ENCODE data around the gene PREP. TPM values are rescaled to one million over a fixed set of nuclear protein-coding genes. Genes with fewer than 3 reads are reported as not detected.
"Not testable (repeated sequence)": the region's sequence is repeated elsewhere in the genome, so short reads cannot be mapped to it uniquely, and the experiment has no call there.

Gene PREP
- total RNA-seq, 2 experiments from 2014 or later, result 42.3 to 49.0 TPM

DNA sequence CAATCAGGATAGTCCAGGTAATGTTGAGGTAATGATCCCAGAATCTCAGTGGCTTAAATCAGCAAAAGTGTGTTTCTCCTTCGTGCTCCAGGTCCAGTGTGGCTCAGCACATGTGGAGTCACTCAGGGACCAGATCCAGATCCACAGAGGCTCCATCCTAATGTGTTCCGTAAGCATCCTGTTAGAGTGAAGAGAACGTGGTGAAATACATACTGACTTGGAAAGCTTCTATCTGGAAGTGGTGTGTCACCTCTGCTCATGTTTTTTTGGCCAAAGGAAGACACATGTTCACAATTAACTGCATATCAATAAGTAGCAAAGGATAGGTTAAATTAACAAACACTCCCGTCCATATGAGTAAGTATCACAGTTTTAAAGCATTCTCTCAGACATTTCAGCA is 26.8 kb upstream of the PREP start:
- intact Hi-C loops (cut with DNase I, micrococcal nuclease), result loop anchor here (2.0 to 5.0 kb wide), 3 partner anchors 303 to 871 kb away; no protein-coding TSS in a partner anchor
- Mint-ChIP-seq H3K4me3 (no peak overlapping the region), H3K27me3 (peaks cover 3% of the 10 kb centered on the region), H3K36me3 (ENCODE audit: low read depth) (no peaks in the 10 kb centered on the region), H3K4me1 (no peaks in the 10 kb centered on the region), H3K27ac (no peak overlapping the region), H3K9me3 (ENCODE audit: low read depth) (no peaks in the 10 kb centered on the region)
- ChIA-PET CTCF (interaction anchor here (0.7 to 2.9 kb wide), 3 partner anchors 29 to 1199 kb away, joined by 3 to 11 read pairs (median 6); no protein-coding TSS in a partner anchor), POLR2A (no interaction called here)
- DNase-seq (no peak), ATAC-seq (no peak)

GRCh38 chr6:105428342-105428957 is 25.6 kb upstream of the PREP start:
- intact Hi-C loops (cut with DNase I, micrococcal nuclease), result no loop called here
- DNase-seq, result no peak
- no peak overlapping the region for H3K27ac Mint-ChIP-seq
- peaks cover 2% of the 10 kb centered on the region for H3K27me3 Mint-ChIP-seq
- ChIA-PET CTCF (no interaction called here), POLR2A (no interaction called here)
- no peaks in the 10 kb centered on the region for H3K9me3 Mint-ChIP-seq (ENCODE audit: low read depth)
- no peaks in the 10 kb centered on the region for H3K36me3 Mint-ChIP-seq (ENCODE audit: low read depth)
- ATAC-seq, result no peak
- no peaks in the 10 kb centered on the region for H3K4me1 Mint-ChIP-seq
- no peak overlapping the region for H3K4me3 Mint-ChIP-seq

- no peak overlapping the region for H3K27ac Mint-ChIP-seq
These were observed 21.4 kb upstream of the PREP start for GRCh38 chr6:105424175-105424783.

GRCh38 chr6:105416971-105417370 is 14.1 kb upstream of the PREP start:
- H3K27ac Mint-ChIP-seq; H3K4me1 Mint-ChIP-seq; DNase-seq; CTCF ChIA-PET; POLR2A ChIA-PET; intact Hi-C loops (cut with DNase I, micrococcal nuclease); H3K36me3 Mint-ChIP-seq (ENCODE audit: low read depth); H3K4me3 Mint-ChIP-seq; ATAC-seq: not testable (repeated sequence)
- peaks cover 28% of the 10 kb centered on the region for H3K27me3 Mint-ChIP-seq
- H3K9me3 Mint-ChIP-seq (ENCODE audit: low read depth), result peaks cover 24% of the 10 kb centered on the region

More at GRCh38 chr6:105424175-105424783, 21.4 kb upstream of the PREP start:
- ATAC-seq (peak; percentile 80), DNase-seq (peak; percentile 75)
- CTCF ChIA-PET, result interaction anchor here (1.1 to 2.1 kb wide), 3 partner anchors 8 to 337 kb away, joined by 5 to 20 read pairs (median 9); no protein-coding TSS in a partner anchor
- intact Hi-C loops (cut with DNase I, micrococcal nuclease), result loop anchor here (1.0 kb wide), 1 partner anchor 337 kb away; no protein-coding TSS in a partner anchor
- H3K36me3 Mint-ChIP-seq (ENCODE audit: low read depth), result no peaks in the 10 kb centered on the region
- H3K4me1 Mint-ChIP-seq, result no peaks in the 10 kb centered on the region
- no peak overlapping the region for H3K4me3 Mint-ChIP-seq
- peaks cover under 1% of the 10 kb centered on the region for H3K9me3 Mint-ChIP-seq (ENCODE audit: low read depth)
- H3K27me3 Mint-ChIP-seq, result no peaks in the 10 kb centered on the region
- POLR2A ChIA-PET, result no interaction called here

GRCh38 chr6:105409734-105410133 is 6.9 kb upstream of the PREP start:
- CTCF ChIA-PET, result interaction anchor here (1.3 kb wide), 1 partner anchor 13 kb away, joined by 4 read pairs; no protein-coding TSS in a partner anchor
- H3K27me3 Mint-ChIP-seq, result peaks cover 39% of the 10 kb centered on the region
- DNase-seq, result no peak
- no peak overlapping the region for H3K4me3 Mint-ChIP-seq
- H3K36me3 Mint-ChIP-seq (ENCODE audit: low read depth), result no peaks in the 10 kb centered on the region
- POLR2A ChIA-PET, result no interaction called here
- no peak for ATAC-seq
- intact Hi-C loops (cut with DNase I, micrococcal nuclease), result loop anchor here in 1 of 2 experiments (10.0 kb wide), 1 partner anchor 465 kb away; no protein-coding TSS in a partner anchor
- H3K9me3 Mint-ChIP-seq (ENCODE audit: low read depth), result peaks cover 3% of the 10 kb centered on the region
- no peak overlapping the region for H3K27ac Mint-ChIP-seq
- H3K4me1 Mint-ChIP-seq, result peaks cover 7% of the 10 kb centered on the region

GRCh38 chr6:105402090-105402938 is 568 bp downstream of the PREP start:
- CTCF ChIA-PET, result interaction anchor here (0.6 to 2.0 kb wide), 18 partner anchors 9 to 965 kb away, joined by 3 to 6 read pairs (median 4); no protein-coding TSS in a partner anchor
- H3K36me3 Mint-ChIP-seq (ENCODE audit: low read depth), result peaks cover 3% of the 10 kb centered on the region
- DNase-seq, result peak; percentile 53
- peak; percentile 55 for ATAC-seq
- peaks cover 66% of the 10 kb centered on the region for H3K4me1 Mint-ChIP-seq
- H3K27ac Mint-ChIP-seq, result peak overlapping the region; percentile 86
- no peaks in the 10 kb centered on the region for H3K9me3 Mint-ChIP-seq (ENCODE audit: low read depth)
- POLR2A ChIA-PET, result interaction anchor here (0.6 to 0.7 kb wide), 2 partner anchors 99 to 276 kb away, joined by 3 to 4 read pairs; no protein-coding TSS in a partner anchor
- H3K4me3 Mint-ChIP-seq, result peak overlapping the region; percentile 85
- intact Hi-C loops (cut with DNase I, micrococcal nuclease), result loop anchor here (2.0 to 10.0 kb wide), 5 partner anchors 85 to 1225 kb away; partner anchors contain the start of genes QRSL1 (in 1 of the 2) and RTN4IP1 (in 1 of the 2)
- peaks cover 2% of the 10 kb centered on the region for H3K27me3 Mint-ChIP-seq

DNA sequence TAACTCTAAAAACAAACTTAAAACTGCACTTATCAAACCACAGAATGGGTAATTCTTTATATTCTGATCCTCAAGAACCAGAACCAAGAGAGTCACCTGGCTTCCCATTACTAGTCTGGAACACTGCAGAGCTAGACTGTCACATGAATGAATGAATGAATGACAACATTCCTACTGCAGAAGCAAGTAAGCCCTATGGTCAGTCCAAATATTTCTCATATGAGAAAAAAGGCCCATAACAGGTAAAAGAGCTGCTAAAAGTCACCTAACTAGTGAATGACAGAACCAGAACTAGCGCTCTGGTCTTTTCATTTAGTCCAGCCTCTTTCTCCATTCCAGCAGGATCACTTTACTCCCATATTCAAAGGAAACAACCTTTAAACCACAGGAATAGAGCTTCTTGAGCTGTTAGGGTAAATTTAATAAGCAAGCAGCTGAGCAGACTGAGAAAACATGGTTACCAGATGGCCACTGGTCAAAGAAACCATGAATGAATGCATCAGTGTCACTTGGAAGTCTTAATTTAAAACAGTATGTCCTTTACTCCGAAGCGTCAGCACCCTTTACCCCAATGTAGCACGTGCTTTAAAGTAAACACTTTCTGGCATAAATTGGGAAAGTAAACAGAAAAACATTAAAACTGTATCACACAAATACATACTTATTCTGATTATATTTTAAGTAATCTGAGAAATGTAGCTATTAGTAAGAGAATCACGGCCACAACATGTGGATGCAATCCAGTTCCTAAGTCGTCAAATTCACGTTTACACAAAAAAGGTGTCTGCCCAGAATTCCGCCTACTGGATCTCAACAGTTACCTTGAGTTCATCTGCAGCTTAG is 1.4 kb downstream of the PREP start:
- Mint-ChIP-seq H3K36me3 (ENCODE audit: low read depth) (peaks cover 3% of the 10 kb centered on the region), H3K9me3 (ENCODE audit: low read depth) (no peaks in the 10 kb centered on the region), H3K4me1 (peaks cover 66% of the 10 kb centered on the region), H3K27me3 (no peaks in the 10 kb centered on the region), H3K27ac (peak overlapping the region; percentile 86), H3K4me3 (peak overlapping the region; percentile 85)
- CTCF ChIA-PET, result interaction anchor here (0.7 to 2.0 kb wide), 2 partner anchors 38 to 314 kb away, joined by 3 to 6 read pairs; no protein-coding TSS in a partner anchor
- POLR2A ChIA-PET, result interaction anchor here (0.7 kb wide), 1 partner anchor 275 kb away, joined by 4 read pairs; no protein-coding TSS in a partner anchor
- DNase-seq, result no peak
- intact Hi-C loops (cut with DNase I, micrococcal nuclease), result loop anchor here (2.0 to 10.0 kb wide), 5 partner anchors 84 to 1226 kb away; partner anchors contain the start of genes QRSL1 (in 1 of the 2) and RTN4IP1 (in 1 of the 2)
- ATAC-seq, result no peak

DNA sequence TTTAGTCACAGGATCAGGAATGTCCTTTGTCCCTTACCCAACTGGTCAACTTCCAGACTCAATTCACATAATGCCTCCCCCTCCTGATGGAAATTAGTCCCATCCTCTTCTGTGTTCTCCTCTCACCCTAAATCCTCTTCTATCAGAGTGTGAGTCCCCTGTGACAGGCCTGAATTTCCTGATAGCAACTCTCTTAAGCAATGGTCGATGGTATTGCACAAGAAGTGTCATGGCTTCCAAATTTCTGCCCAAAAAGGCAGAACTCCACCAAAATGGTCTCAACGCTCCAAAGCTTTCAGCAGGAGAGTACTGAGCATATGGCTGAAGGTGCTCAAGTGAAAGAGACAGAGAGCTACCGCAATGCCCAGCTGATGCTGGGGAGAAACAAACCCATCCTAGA is 2.4 kb downstream of the PREP start:
- intact Hi-C loops (cut with DNase I, micrococcal nuclease), result loop anchor here (5.0 to 10.0 kb wide), 4 partner anchors 83 to 1227 kb away; partner anchors contain the start of genes QRSL1 (in 1 of the 2) and RTN4IP1 (in 1 of the 2)
- Mint-ChIP-seq H3K27me3 (no peaks in the 10 kb centered on the region), H3K36me3 (ENCODE audit: low read depth) (peaks cover 13% of the 10 kb centered on the region), H3K4me3 (no peak overlapping the region), H3K4me1 (peaks cover 66% of the 10 kb centered on the region), H3K9me3 (ENCODE audit: low read depth) (no peaks in the 10 kb centered on the region), H3K27ac (no peak overlapping the region)
- no peak for DNase-seq
- ChIA-PET CTCF (no interaction called here), POLR2A (interaction anchor here (0.6 kb wide), 1 partner anchor 39 kb away, joined by 4 read pairs; no protein-coding TSS in a partner anchor)
- ATAC-seq, result no peak

DNA sequence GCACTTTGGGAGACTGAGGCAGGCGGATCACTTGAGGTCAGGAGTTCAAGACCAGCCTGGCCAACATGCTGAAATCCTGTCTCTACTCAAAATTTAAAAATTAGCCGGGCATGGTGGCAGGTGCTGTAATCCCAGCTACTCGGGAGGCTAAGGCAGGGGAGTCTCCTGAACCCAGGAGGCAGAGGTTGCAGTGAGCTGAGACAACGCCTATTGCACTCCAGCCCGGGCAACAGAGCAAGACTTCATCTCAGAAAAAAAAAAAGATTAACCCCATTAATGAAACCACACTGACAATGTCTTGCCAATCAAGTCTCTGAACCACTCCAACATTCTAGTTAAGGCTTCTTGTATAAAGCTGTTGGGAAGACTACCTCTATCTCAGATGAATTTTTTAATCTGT is 4.0 kb downstream of the PREP start:
- ATAC-seq (no peak), DNase-seq (no peak)
- Mint-ChIP-seq H3K4me3 (no peak overlapping the region), H3K36me3 (ENCODE audit: low read depth) (peaks cover 14% of the 10 kb centered on the region), H3K27me3 (no peaks in the 10 kb centered on the region), H3K27ac (no peak overlapping the region), H3K9me3 (ENCODE audit: low read depth) (no peaks in the 10 kb centered on the region), H3K4me1 (peaks cover 50% of the 10 kb centered on the region)
- intact Hi-C loops (cut with DNase I, micrococcal nuclease), result no loop called here
- CTCF ChIA-PET, result interaction anchor here (0.7 kb wide), 1 partner anchor 10 kb away, joined by 4 read pairs; no protein-coding TSS in a partner anchor
- POLR2A ChIA-PET, result no interaction called here

DNA sequence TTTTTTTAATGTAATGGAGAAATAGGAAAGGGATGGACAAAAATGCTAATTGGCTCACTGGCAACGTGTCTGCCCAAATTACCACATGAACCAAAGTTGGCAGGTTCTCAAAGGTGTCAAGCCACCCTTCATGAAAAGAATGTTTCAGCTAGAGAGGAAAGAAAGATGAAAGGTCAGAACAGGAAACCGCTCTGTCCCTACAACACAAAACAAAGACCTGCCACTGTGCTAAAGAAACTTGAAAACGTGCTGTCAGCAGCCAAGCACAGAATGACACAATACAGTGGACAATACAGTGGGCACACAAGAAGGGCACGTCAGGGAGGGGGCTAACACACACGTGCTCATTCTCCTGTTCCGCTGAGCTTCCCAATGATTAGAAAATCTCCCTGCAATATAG is 4.9 kb downstream of the PREP start:
- peaks cover 14% of the 10 kb centered on the region for H3K36me3 Mint-ChIP-seq (ENCODE audit: low read depth)
- no peak overlapping the region for H3K27ac Mint-ChIP-seq
- no peaks in the 10 kb centered on the region for H3K27me3 Mint-ChIP-seq
- intact Hi-C loops (cut with DNase I, micrococcal nuclease), result no loop called here
- POLR2A ChIA-PET, result no interaction called here
- DNase-seq (no peak), ATAC-seq (no peak)
- H3K9me3 Mint-ChIP-seq (ENCODE audit: low read depth), result no peaks in the 10 kb centered on the region
- H3K4me3 Mint-ChIP-seq, result no peak overlapping the region
- CTCF ChIA-PET, result interaction anchor here (0.6 to 1.2 kb wide), 3 partner anchors 9 to 320 kb away, joined by 3 to 4 read pairs (median 4); no protein-coding TSS in a partner anchor
- peaks cover 46% of the 10 kb centered on the region for H3K4me1 Mint-ChIP-seq
